ENCODE data around the gene QTRT2. TPM values are rescaled to one million over a fixed set of nuclear protein-coding genes. Genes with fewer than 3 reads are reported as not detected.

Gene QTRT2
- total and polyA plus RNA-seq, 2 of the 8 experiments (the other 6 are each of a cell fraction or from before 2014, with no cell fraction given) = 13.3 to 54.5 TPM

- 91% methylated on average over 3 of the region's 3 CpGs; no CpG with 5 or more reads in 1 of the 2 experiments for WGBS, 2 experiments (ENCODE audit: extremely low coverage in 1 of 2, insufficient coverage in 1 of 2, insufficient read length in 1 of 2, insufficient replicate concordance in 2 of 2, low coverage in 1 of 2, low lambda C conversion rate in 2 of 2, missing lambda C conversion rate in 1 of 2)
- no peak for TF ChIP-seq SIX5 (IDR thresholded peaks at IDR 0.05; ENCODE audit: low read depth, low read length)
- TF ChIP-seq CHD1 (IDR thresholded peaks at IDR 0.05; ENCODE audit: low read depth, low read length) = no peak
- TF ChIP-seq SRF (IDR thresholded peaks at IDR 0.05; ENCODE audit: low read depth, low read length) = no peak
- TF ChIP-seq HDAC2 (IDR thresholded peaks at IDR 0.05; ENCODE audit: borderline replicate concordance in 1 of 2, low read depth in 2 of 2, low read length in 2 of 2) = no peak
- no peak for TF ChIP-seq SP4 (IDR thresholded peaks at IDR 0.05; ENCODE audit: low read length)
- TF ChIP-seq TBP (IDR thresholded peaks at IDR 0.05; ENCODE audit: low read depth, low read length) = no peak
- TF ChIP-seq KDM1A (IDR thresholded peaks at IDR 0.05; ENCODE audit: borderline replicate concordance, low read length) = no peak
- no peak for TF ChIP-seq POLR2AphosphoS5 (IDR thresholded peaks at IDR 0.05; ENCODE audit: low read depth, low read length)
- TF ChIP-seq KDM4A (IDR thresholded peaks at IDR 0.05; ENCODE audit: low read depth, low read length, severe bottlenecking) = no peak
- TF ChIP-seq TEAD4 (IDR thresholded peaks at IDR 0.05; ENCODE audit: low read depth, low read length) = no peak
- TF ChIP-seq GTF2F1 (IDR thresholded peaks at IDR 0.05; ENCODE audit: borderline replicate concordance, low read depth, low read length) = no peak
- TF ChIP-seq CBX5 (IDR thresholded peaks at IDR 0.05; ENCODE audit: low read depth, low read length) = no peak
- no peak for TF ChIP-seq CTBP2 (IDR thresholded peaks at IDR 0.05; ENCODE audit: borderline replicate concordance, insufficient read depth, insufficient read length, low read length)
- TF ChIP-seq RAD21 (IDR thresholded peaks at IDR 0.05 in 1 of 2, conservative IDR thresholded peaks at IDR 0.05 in 1 of 2; ENCODE audit: low read depth in 2 of 2, low read length in 2 of 2) = no peak
Observed at GRCh38 chr3:114114719-114115118, 58.2 kb downstream of the QTRT2 start.

More at GRCh38 chr3:114114719-114115118, 58.2 kb downstream of the QTRT2 start:
- no peak overlapping the region for H3K14ac ChIP-seq (ENCODE audit: insufficient read length)
- H3K23ac ChIP-seq (ENCODE audit: insufficient read length) = no peak overlapping the region
- H3K36me3 ChIP-seq (ENCODE audit: control insufficient read depth in 2 of 4, insufficient read depth in 4 of 4, low read length in 3 of 4) = no peaks in the 10 kb centered on the region
- no peak overlapping the region for H4K5ac ChIP-seq (ENCODE audit: insufficient read length, low read depth, low read length)
- DNase-seq (ENCODE audit: low read depth in 1 of 2, low spot score in 2 of 2) (no peak), FAIRE-seq (no peak)
- no peak overlapping the region for H3K4me3 ChIP-seq (ENCODE audit: extremely low read depth in 1 of 4, insufficient read depth in 2 of 4, low read depth in 3 of 4, low read length in 4 of 4)
- POLR2A ChIA-PET (ENCODE audit: partially characterized antibody) = no interaction called here
- H4K8ac ChIP-seq (ENCODE audit: extremely low read depth, insufficient read depth, low read length) = no peak overlapping the region
- no peak overlapping the region for H2BK20ac ChIP-seq (ENCODE audit: low read length)
- no peaks in the 10 kb centered on the region for H3K27me3 ChIP-seq (replicated peaks in 1 of 4; ENCODE audit: control insufficient read depth in 3 of 4, extremely low read depth in 1 of 4, insufficient read depth in 3 of 4, low read length in 3 of 4)
- no peak overlapping the region for H2BK12ac ChIP-seq (ENCODE audit: low read depth, low read length)
- H3K4me1 ChIP-seq (replicated peaks in 1 of 4; ENCODE audit: control insufficient read depth in 3 of 4, insufficient read depth in 4 of 4, low read length in 3 of 4) = peaks cover 0 to 4% (median 2%) of the 10 kb centered on the region in 4 experiments; a peak in 2 of 7 replicates
- H2BK5ac ChIP-seq (ENCODE audit: low read depth, low read length) = no peak overlapping the region
- no peak overlapping the region for H3K27ac ChIP-seq (ENCODE audit: low read depth, low read length)
- no peak overlapping the region for H3K18ac ChIP-seq (ENCODE audit: extremely low read depth, low read length)
- no peak overlapping the region for H4K91ac ChIP-seq (replicated peaks; ENCODE audit: insufficient read length, low read length)
- CTCF ChIA-PET (ENCODE audit: partially characterized antibody) = no interaction called here
- H3K56ac ChIP-seq (replicated peaks; ENCODE audit: insufficient read length, low read depth, low read length) = no peak overlapping the region
- no peak overlapping the region for H3K4ac ChIP-seq (replicated peaks; ENCODE audit: insufficient read length, low read depth, low read length)
- no peak overlapping the region for H2AFZ ChIP-seq (ENCODE audit: low read length)
- no peak overlapping the region for H3K9ac ChIP-seq (replicated peaks in 1 of 4; ENCODE audit: extremely low read depth in 1 of 4, low read depth in 3 of 4, low read length in 3 of 4)
- no peak overlapping the region for H3K4me2 ChIP-seq (ENCODE audit: insufficient read depth in 1 of 2, low read depth in 2 of 2, low read length in 2 of 2)
- no peaks in the 10 kb centered on the region for H3K79me2 ChIP-seq (ENCODE audit: control insufficient read depth in 1 of 2, insufficient read depth in 2 of 2, low read length in 2 of 2)
- no peaks in the 10 kb centered on the region for H4K20me1 ChIP-seq (replicated peaks in 1 of 2; ENCODE audit: control insufficient read depth in 1 of 2, insufficient read depth in 2 of 2, low read length in 2 of 2)
- no peaks in the 10 kb centered on the region; the same call in 1 of the 2 replicates for H3K23me2 ChIP-seq (ENCODE audit: low read depth, low read length)
- H2AK5ac ChIP-seq (ENCODE audit: low read depth, low read length) = no peak overlapping the region
- H3K79me1 ChIP-seq (ENCODE audit: low read depth, low read length) = no peaks in the 10 kb centered on the region
- no peak overlapping the region for H2BK120ac ChIP-seq (replicated peaks; ENCODE audit: low read depth, low read length)
- H2BK15ac ChIP-seq (ENCODE audit: low read length) = no peak overlapping the region
- no peaks in the 10 kb centered on the region for H3K9me3 ChIP-seq (ENCODE audit: insufficient read depth in 2 of 2, low read depth in 1 of 2, low read length in 1 of 2)

Measured in H1 (cell line).